ENCODE measurements around the gene PHACTR4.
A peak's percentile ranks its signal among the peaks of the same experiment; 100 is the strongest.
"Not testable (repeated sequence)": the region's sequence is repeated elsewhere in the genome, so short reads cannot be mapped to it uniquely, and the experiment has no call there.

PHACTR4 gene

DNA sequence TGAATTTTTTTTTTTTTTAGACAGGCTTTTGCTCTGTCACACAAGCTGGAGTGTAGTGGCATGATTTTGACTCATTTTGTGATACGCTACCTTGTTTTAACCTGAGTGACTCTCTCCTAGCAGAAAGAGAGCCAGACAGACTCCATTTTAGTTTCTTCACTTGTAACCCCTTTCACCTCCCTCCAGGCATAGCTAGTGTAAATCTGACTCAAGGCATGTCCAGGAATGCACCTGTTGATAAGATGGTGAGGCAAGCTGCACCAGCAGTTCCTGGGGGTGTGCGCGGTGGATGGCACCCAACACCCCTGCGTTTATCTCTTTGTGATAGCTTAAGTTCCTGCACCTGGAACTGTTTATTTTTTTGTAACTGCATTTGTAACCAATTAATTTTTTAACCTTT, 4.7 kb upstream of the PHACTR4 start:
- Histone ChIP-seq H4K20me1 (ENCODE audit: low read depth, low read length) (no peaks in the 10 kb centered on the region), H3K4me3 (ENCODE audit: insufficient read depth, low read length, poor library complexity, severe bottlenecking) (no peak overlapping the region), H3K9me2 (replicated peaks; ENCODE audit: insufficient read depth, low read length) (no peaks in the 10 kb centered on the region), H3K36me3 (ENCODE audit: low read length) (no peaks in the 10 kb centered on the region), H3F3A (ENCODE audit: insufficient read depth) (peaks cover 6% of the 10 kb centered on the region), H3K4me2 (ENCODE audit: low read depth, low read length, poor library complexity, severe bottlenecking) (no peak overlapping the region), H3K9ac (ENCODE audit: low read length) (no peak overlapping the region), H2AFZ (ENCODE audit: low read depth, low read length, severe bottlenecking) (no peak overlapping the region), H3K79me2 (ENCODE audit: insufficient read depth, low read length) (no peaks in the 10 kb centered on the region), H3K27me3 (ENCODE audit: low read length) (no peaks in the 10 kb centered on the region), H3K9me3 (ENCODE audit: insufficient read depth, low read length) (no peaks in the 10 kb centered on the region), H3K27ac (ENCODE audit: low read depth, low read length) (no peak overlapping the region)
- TF ChIP-seq, protein P1, sequence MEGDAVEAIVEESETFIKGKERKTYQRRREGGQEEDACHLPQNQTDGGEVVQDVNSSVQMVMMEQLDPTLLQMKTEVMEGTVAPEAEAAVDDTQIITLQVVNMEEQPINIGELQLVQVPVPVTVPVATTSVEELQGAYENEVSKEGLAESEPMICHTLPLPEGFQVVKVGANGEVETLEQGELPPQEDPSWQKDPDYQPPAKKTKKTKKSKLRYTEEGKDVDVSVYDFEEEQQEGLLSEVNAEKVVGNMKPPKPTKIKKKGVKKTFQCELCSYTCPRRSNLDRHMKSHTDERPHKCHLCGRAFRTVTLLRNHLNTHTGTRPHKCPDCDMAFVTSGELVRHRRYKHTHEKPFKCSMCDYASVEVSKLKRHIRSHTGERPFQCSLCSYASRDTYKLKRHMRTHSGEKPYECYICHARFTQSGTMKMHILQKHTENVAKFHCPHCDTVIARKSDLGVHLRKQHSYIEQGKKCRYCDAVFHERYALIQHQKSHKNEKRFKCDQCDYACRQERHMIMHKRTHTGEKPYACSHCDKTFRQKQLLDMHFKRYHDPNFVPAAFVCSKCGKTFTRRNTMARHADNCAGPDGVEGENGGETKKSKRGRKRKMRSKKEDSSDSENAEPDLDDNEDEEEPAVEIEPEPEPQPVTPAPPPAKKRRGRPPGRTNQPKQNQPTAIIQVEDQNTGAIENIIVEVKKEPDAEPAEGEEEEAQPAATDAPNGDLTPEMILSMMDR (IDR thresholded peaks at IDR 0.05; ENCODE audit: insufficient read depth, low read length, poor library complexity, severe bottlenecking), result no peak
- TF ChIP-seq EZH2phosphoT487 (conservative IDR thresholded peaks at IDR 0.05; ENCODE audit: low read length), result no peak

DNA sequence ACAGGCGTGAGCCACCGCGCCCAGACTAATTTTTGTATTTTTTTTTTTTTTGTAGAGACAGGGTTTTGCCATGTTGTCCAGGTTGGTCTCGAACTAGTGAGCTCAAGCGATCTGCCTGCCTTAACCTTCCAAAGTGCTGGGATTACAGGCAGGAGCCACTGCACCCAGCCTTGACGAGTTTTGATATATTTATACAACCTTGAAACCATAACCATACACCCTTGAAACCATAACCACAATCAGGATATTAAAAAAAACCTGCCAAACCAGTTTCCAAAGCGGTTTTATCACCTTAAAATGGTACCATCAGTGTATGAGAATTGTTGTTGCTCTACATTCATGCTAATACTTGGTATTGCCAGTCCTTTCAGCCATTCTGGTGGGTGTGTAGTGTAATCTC, 3.7 kb upstream of the PHACTR4 start:
- Histone ChIP-seq H3F3A (ENCODE audit: insufficient read depth) (peaks cover 6% of the 10 kb centered on the region), H3K4me2 (ENCODE audit: low read depth, low read length, poor library complexity, severe bottlenecking) (no peak overlapping the region)
- TF ChIP-seq EZH2phosphoT487 (conservative IDR thresholded peaks at IDR 0.05; ENCODE audit: low read length), result no peak
- TF ChIP-seq, protein P1 (IDR thresholded peaks at IDR 0.05; ENCODE audit: insufficient read depth, low read length, poor library complexity, severe bottlenecking), result no peak

DNA sequence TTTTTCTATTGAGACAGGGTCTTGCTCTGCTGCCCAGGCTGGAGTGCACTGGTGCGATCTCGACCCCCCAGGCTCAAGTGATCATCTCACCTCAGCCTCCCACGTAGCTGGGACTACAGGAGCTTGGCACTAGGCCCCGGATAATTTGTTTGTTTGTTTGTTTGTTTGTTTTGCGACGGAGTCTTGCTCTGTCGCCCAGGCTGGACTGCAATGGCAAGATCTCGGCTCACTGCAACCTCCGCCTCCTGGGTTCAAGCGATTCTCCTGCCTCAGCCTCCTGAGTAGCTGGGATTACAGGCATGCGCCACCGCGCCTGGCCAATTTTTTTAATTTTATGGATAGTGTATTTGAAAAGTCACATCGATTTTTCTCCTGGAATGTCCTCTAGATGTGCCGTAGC, 932 bp upstream of the PHACTR4 start:
- H3K9ac ChIP-seq (ENCODE audit: low read length), result peak overlapping the region; percentile 90
- H3K4me3 ChIP-seq (ENCODE audit: insufficient read depth, low read length, poor library complexity, severe bottlenecking); H3K27me3 ChIP-seq (ENCODE audit: low read length); H4K20me1 ChIP-seq (ENCODE audit: low read depth, low read length); H3K9me3 ChIP-seq (ENCODE audit: insufficient read depth, low read length); H3K27ac ChIP-seq (ENCODE audit: low read depth, low read length); H3K36me3 ChIP-seq (ENCODE audit: low read length); H3K9me2 ChIP-seq (replicated peaks; ENCODE audit: insufficient read depth, low read length); H3F3A ChIP-seq (ENCODE audit: insufficient read depth): not testable (repeated sequence)
- peaks cover 30% of the 10 kb centered on the region for H3K79me2 ChIP-seq (ENCODE audit: insufficient read depth, low read length)
- H3K4me2 ChIP-seq (ENCODE audit: low read depth, low read length, poor library complexity, severe bottlenecking), result peak overlapping the region; percentile 60
- peak overlapping the region; percentile 92 for H2AFZ ChIP-seq (ENCODE audit: low read depth, low read length, severe bottlenecking)

More for the DNA sequence above, 3.7 kb upstream of the PHACTR4 start:
- no peaks in the 10 kb centered on the region for H3K9me3 ChIP-seq (ENCODE audit: insufficient read depth, low read length)
- H3K9me2 ChIP-seq (replicated peaks; ENCODE audit: insufficient read depth, low read length), result no peaks in the 10 kb centered on the region
- no peaks in the 10 kb centered on the region for H3K27me3 ChIP-seq (ENCODE audit: low read length)
- no peak overlapping the region for H3K4me3 ChIP-seq (ENCODE audit: insufficient read depth, low read length, poor library complexity, severe bottlenecking)
- H3K9ac ChIP-seq (ENCODE audit: low read length), result no peak overlapping the region
- peaks cover 7% of the 10 kb centered on the region for H3K79me2 ChIP-seq (ENCODE audit: insufficient read depth, low read length)
- no peaks in the 10 kb centered on the region for H4K20me1 ChIP-seq (ENCODE audit: low read depth, low read length)
- H3K36me3 ChIP-seq (ENCODE audit: low read length), result no peaks in the 10 kb centered on the region
- H2AFZ ChIP-seq (ENCODE audit: low read depth, low read length, severe bottlenecking), result no peak overlapping the region
- H3K27ac ChIP-seq (ENCODE audit: low read depth, low read length), result no peak overlapping the region

DNA sequence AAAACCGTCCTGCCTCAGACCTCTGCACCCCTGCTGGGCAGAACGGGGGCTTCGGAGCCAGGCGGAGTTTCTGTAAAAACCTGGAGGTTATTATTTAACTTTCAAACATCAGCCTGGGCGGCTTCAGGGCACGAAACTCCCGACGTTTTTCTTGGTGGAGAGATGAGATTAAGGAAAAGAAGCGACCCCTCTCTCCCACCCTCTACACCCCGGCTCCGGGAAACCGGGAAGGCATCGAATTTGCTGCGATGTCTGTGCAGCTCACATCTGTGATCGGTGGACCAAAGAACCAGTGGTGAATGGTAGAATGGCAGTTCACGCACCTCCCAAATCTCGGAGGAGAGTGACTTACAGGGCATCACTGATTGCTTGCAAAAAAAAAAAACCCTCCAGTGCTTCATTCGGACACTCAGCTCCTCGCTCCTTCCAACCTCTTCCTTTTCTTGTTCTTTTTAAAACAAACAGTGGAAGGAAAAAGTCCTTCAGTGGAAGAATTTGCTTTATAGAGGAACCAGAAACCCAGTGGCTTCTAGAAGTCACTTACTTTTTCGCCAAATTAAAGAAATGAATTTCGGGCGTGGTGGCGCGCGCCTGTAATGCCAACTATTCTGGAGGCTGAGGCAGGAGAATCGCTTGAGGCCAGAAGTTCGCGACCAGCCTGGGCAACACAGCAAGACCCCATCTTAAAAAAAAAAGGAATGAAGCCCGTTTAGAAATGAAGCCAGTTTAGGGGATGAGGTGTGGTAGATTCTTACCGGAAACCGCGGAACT, 884 bp downstream of the PHACTR4 start:
- Histone ChIP-seq H3K9me2 (replicated peaks; ENCODE audit: insufficient read depth, low read length) (no peaks in the 10 kb centered on the region), H3K4me3 (ENCODE audit: insufficient read depth, low read length, poor library complexity, severe bottlenecking) (peak overlapping the region; percentile 92), H3K27ac (ENCODE audit: low read depth, low read length) (peak overlapping the region; percentile 75), H4K20me1 (ENCODE audit: low read depth, low read length) (no peaks in the 10 kb centered on the region), H3F3A (ENCODE audit: insufficient read depth) (peaks cover 11% of the 10 kb centered on the region), H3K9me3 (ENCODE audit: insufficient read depth, low read length) (no peaks in the 10 kb centered on the region), H3K4me2 (ENCODE audit: low read depth, low read length, poor library complexity, severe bottlenecking) (peak overlapping the region; percentile 60), H3K9ac (ENCODE audit: low read length) (peak overlapping the region; percentile 90), H3K27me3 (ENCODE audit: low read length) (no peaks in the 10 kb centered on the region), H2AFZ (ENCODE audit: low read depth, low read length, severe bottlenecking) (peak overlapping the region; percentile 92), H3K79me2 (ENCODE audit: insufficient read depth, low read length) (peaks cover 46% of the 10 kb centered on the region), H3K36me3 (ENCODE audit: low read length) (no peaks in the 10 kb centered on the region)
- no peak for TF ChIP-seq EZH2phosphoT487 (conservative IDR thresholded peaks at IDR 0.05; ENCODE audit: low read length)
- TF ChIP-seq, protein P1 (IDR thresholded peaks at IDR 0.05; ENCODE audit: insufficient read depth, low read length, poor library complexity, severe bottlenecking), result no peak

All from SU-DHL-6 (cell line).